HCT116 (cell line): Measurements from ENCODE around the gene KANSL1. TPM values are rescaled to one million over a fixed set of nuclear protein-coding genes. Genes with fewer than 3 reads are reported as not detected.

ENCODE experiments used
- ATAC-seq: fragments of 200-7000 bp; cut with Tn5 transposase; 2 replicates; pipeline ENCODE4 v1.9.1; 2020; ENCODE audit warnings: mild to moderate bottlenecking, moderate library complexity
- BruUV-seq: library from RNA; stranded (reverse); fragments of 400-500 nt; replicated peaks from 2 replicates; lab custom pipeline; 2021; lab: Mats Ljungman, UMichigan
- CTCF ChIA-PET: fragments of 300-600 bp; sonication (Branson Sonifier 250); formaldehyde crosslinking; loops from one replicate; lab custom pipeline; 2021; ENCODE audit warnings: antibody characterized with exemption; lab: Charles Lee
- POLR2A ChIA-PET: fragments of 300-600, 350-600 bp; sonication (Branson Sonifier 250); formaldehyde crosslinking; loops from one replicate; lab custom pipeline; 2021; ENCODE audit warnings: antibody characterized with exemption; lab: Charles Lee
- RAD21 ChIA-PET, 2 experiments: fragments of 300-600 bp; sonication (Branson Sonifier 250); formaldehyde crosslinking; loops; one replicate each; lab custom pipeline; 2023; ENCODE audit warnings: low total read pairs in 2 of 2; ENCODE audit not compliant: uncharacterized antibody in 2 of 2, unreplicated experiment in 2 of 2, low non-redundant PET in 1 of 2; lab: Charles Lee
- DNase-seq: peaks from one replicate; pipeline ENCODE4 v3.0.0-alpha.2; 2010; ENCODE audit warnings: low read depth, low spot score
- H2AFZ ChIP-seq: fragments of 200-600 bp; shearing (Covaris generic), sonication (generic); 2 replicates; pipeline ENCODE4 v1.6.1; 2017; ENCODE audit warnings: low read depth, mixed run types, mixed read lengths, antibody characterized with exemption, low read length; ENCODE audit not compliant: poor library complexity, severe bottlenecking
- H3K27ac ChIP-seq: 2 replicates; pipeline ENCODE4 v1.5.1; 2012; ENCODE audit warnings: low read depth, low read length
- H3K27me3 ChIP-seq: fragments of 200-600 bp; sonication (generic); 2 replicates; pipeline ENCODE4 v1.6.1; 2016; ENCODE audit warnings: mixed run types, low read length, mixed read lengths; ENCODE audit not compliant: insufficient read depth
- H3K36me3 ChIP-seq, 2 experiments: fragments of 200-500 bp in 1 of 2; fragments of 200-600 bp in 1 of 2; sonication (Bioruptor generic) in 1 of 2; sonication (generic) in 1 of 2; 2 replicates each; pipeline versions ENCODE4 v1.5.1 to v1.6.1; 2014 to 2016; ENCODE audit warnings: low read length in 2 of 2, inconsistent platforms in 1 of 2, mixed read lengths in 1 of 2, mixed run types in 1 of 2; ENCODE audit not compliant: insufficient read depth in 2 of 2, control insufficient read depth in 1 of 2
- H3K4me1 ChIP-seq, 2 experiments: fragments of 200-600 bp in 1 of 2; sonication (generic) in 1 of 2; 2 replicates each; pipeline versions ENCODE4 v1.5.1 to v1.6.1; 2012 to 2017; ENCODE audit warnings: low read length in 2 of 2, inconsistent platforms in 1 of 2, mild to moderate bottlenecking in 1 of 2, mixed read lengths in 1 of 2, mixed run types in 1 of 2, moderate library complexity in 1 of 2; ENCODE audit not compliant: insufficient read depth in 2 of 2, control insufficient read depth in 1 of 2
- H3K4me2 ChIP-seq: fragments of 200-600 bp; sonication (generic); 2 replicates; pipeline ENCODE4 v1.6.1; 2017; ENCODE audit warnings: mixed run types, low read length, mixed read lengths
- H3K4me3 ChIP-seq, 2 experiments: fragments of 200-600 bp in 1 of 2; sonication (generic) in 1 of 2; replicated peaks in 1 of 2; 2 replicates each; pipeline ENCODE4 v1.5.1; 2011 to 2016; ENCODE audit warnings: low read length in 2 of 2, control low read depth in 1 of 2, low read depth in 1 of 2, mild to moderate bottlenecking in 1 of 2, mixed read lengths in 1 of 2, mixed run types in 1 of 2
- H3K79me2 ChIP-seq: fragments of 200-600 bp; sonication (generic); 2 replicates; pipeline ENCODE4 v1.6.1; 2017; ENCODE audit warnings: mild to moderate bottlenecking, mixed run types, low read length, moderate library complexity, mixed read lengths; ENCODE audit not compliant: insufficient read depth
- H3K9ac ChIP-seq: fragments of 200-600 bp; sonication (generic); 2 replicates; pipeline ENCODE4 v1.6.1; 2016; ENCODE audit warnings: low read length, mixed read lengths
- H3K9me2 ChIP-seq: fragments of 200-600 bp; sonication (generic), shearing (Covaris generic); 2 replicates; pipeline ENCODE4 v1.6.1; 2017; ENCODE audit warnings: mixed run types, mild to moderate bottlenecking, moderate library complexity; ENCODE audit not compliant: insufficient read depth
- H3K9me3 ChIP-seq, 2 experiments: fragments of 200-500 bp in 1 of 2; fragments of 200-600 bp in 1 of 2; sonication (Bioruptor generic) in 1 of 2; sonication (generic) in 1 of 2; 2 replicates each; pipeline ENCODE4 v1.6.1; 2014 to 2017; ENCODE audit warnings: low read length in 2 of 2, mixed read lengths in 2 of 2, inconsistent platforms in 1 of 2, low read depth in 1 of 2, mild to moderate bottlenecking in 1 of 2, mixed run types in 1 of 2, moderate library complexity in 1 of 2; ENCODE audit not compliant: control insufficient read depth in 1 of 2, insufficient read depth in 1 of 2
- H4K20me1 ChIP-seq: fragments of 200-600 bp; sonication (generic), shearing (Covaris generic); 2 replicates; pipeline ENCODE4 v1.6.1; 2017; ENCODE audit warnings: mixed run types, mild to moderate bottlenecking, moderate library complexity; ENCODE audit not compliant: insufficient read depth
- CBX3 ChIP-seq: IDR thresholded peaks from 2 replicates; pipeline ENCODE4 v1.6.1; 2012; ENCODE audit warnings: low read depth
- CEBPB ChIP-seq: IDR thresholded peaks from 2 replicates; pipeline ENCODE4 v1.6.1; 2012; ENCODE audit warnings: low read depth
- EGR1 ChIP-seq: IDR thresholded peaks from 2 replicates; pipeline ENCODE4 v1.6.1; 2012; ENCODE audit warnings: low read depth
- ELF1 ChIP-seq: IDR thresholded peaks from 2 replicates; pipeline ENCODE4 v1.6.1; 2012; ENCODE audit warnings: low read depth, borderline replicate concordance
- EZH2 ChIP-seq: fragments of 200-600 bp; sonication (generic); IDR thresholded peaks from 2 replicates; pipeline ENCODE4 v1.6.1; 2017; ENCODE audit warnings: antibody characterized with exemption, mixed run types
- FOSL1 ChIP-seq: IDR thresholded peaks from 2 replicates; pipeline ENCODE4 v1.6.1; 2012; ENCODE audit warnings: low read depth
- JUND ChIP-seq: IDR thresholded peaks from 2 replicates; pipeline ENCODE4 v1.6.1; 2012
- MAX ChIP-seq: IDR thresholded peaks from 2 replicates; pipeline ENCODE4 v1.6.1; 2012
- POLR2A ChIP-seq: IDR thresholded peaks from 2 replicates; pipeline ENCODE4 v1.7.0; 2011; ENCODE audit warnings: borderline replicate concordance; ENCODE audit not compliant: insufficient read depth, insufficient read length; ENCODE audit errors: extremely low read depth
- POLR2AphosphoS5 ChIP-seq: IDR thresholded peaks from 2 replicates; pipeline ENCODE4 v1.6.1; 2011; ENCODE audit warnings: mild to moderate bottlenecking, low read depth, low read length, moderate library complexity
- REST ChIP-seq: IDR thresholded peaks from 2 replicates; pipeline ENCODE4 v1.6.1; 2012; ENCODE audit warnings: low read depth
- SIN3A ChIP-seq: IDR thresholded peaks from 2 replicates; pipeline ENCODE4 v1.6.1; 2012; ENCODE audit warnings: low read depth
- SP1 ChIP-seq: IDR thresholded peaks from 2 replicates; pipeline ENCODE4 v1.6.1; 2012; ENCODE audit warnings: low read depth
- TCF7L2 ChIP-seq: IDR thresholded peaks from 2 replicates; pipeline ENCODE4 v1.7.0; 2011; ENCODE audit warnings: borderline replicate concordance, inconsistent platforms; ENCODE audit not compliant: insufficient read depth, insufficient read length; ENCODE audit errors: extremely low read depth
- YY1 ChIP-seq: IDR thresholded peaks from 2 replicates; pipeline ENCODE4 v1.6.1; 2011; ENCODE audit warnings: low read length, low read depth, moderate library complexity, mild to moderate bottlenecking; ENCODE audit not compliant: insufficient replicate concordance; ENCODE audit errors: extremely low read depth
- ZBTB33 ChIP-seq: IDR thresholded peaks from 2 replicates; pipeline ENCODE4 v1.6.1; 2011; ENCODE audit warnings: mild to moderate bottlenecking, low read length, moderate library complexity; ENCODE audit not compliant: insufficient replicate concordance; ENCODE audit errors: extremely low read depth
- ZFX ChIP-seq: fragments of 450-650 bp; IDR thresholded peaks from 2 replicates; pipeline ENCODE4 v1.6.1; 2017
- intact Hi-C: fragments of 100-400 bp; cut with micrococcal nuclease; formaldehyde crosslinking; loops from 2 replicates; pipeline ENCODE4 v1.10.0; 2022
- total RNA-seq: library from RNA; stranded (reverse); gene quantifications from one replicate; pipeline ENCODE4 v1.2.1, GENCODE V29; 2021; ENCODE audit not compliant: unreplicated experiment

The KANSL1 gene
- total RNA-seq, 1 experiment from 2014 or later: 77.5 TPM

- no peak overlapping the region for H3K4me2 ChIP-seq
- ATAC-seq (no peak), DNase-seq (no peak)
- no peak overlapping the region for H3K9ac ChIP-seq
- no peak overlapping the region for H3K4me3 ChIP-seq
- H3K4me1 ChIP-seq: peaks cover 9 to 12% of the 10 kb centered on the region in 2 experiments; a peak in 2 of 4 replicates
- ChIA-PET RAD21 (no interaction called here), POLR2A (no interaction called here), CTCF (interaction anchor here (1.2 kb wide), 1 partner anchor 93 kb away, joined by 3 read pairs; the partner anchor contains the start of gene KANSL1)
- no peak for TF ChIP-seq POLR2AphosphoS5
- no peak for TF ChIP-seq EGR1
- TF ChIP-seq SP1: no peak
- TF ChIP-seq SIN3A: no peak
- no TSS peak for BruUV-seq
- intact Hi-C loops: no loop called here
- peaks cover 96% of the 10 kb centered on the region for H3K79me2 ChIP-seq
- H3K9me2 ChIP-seq: no peaks in the 10 kb centered on the region
- H2AFZ ChIP-seq: no peak overlapping the region
- H3K36me3 ChIP-seq: no peaks in the 10 kb centered on the region
- no peaks in the 10 kb centered on the region for H3K27me3 ChIP-seq
- no peaks in the 10 kb centered on the region for H3K9me3 ChIP-seq
- H3K27ac ChIP-seq: no peak overlapping the region
- peaks cover 41% of the 10 kb centered on the region for H4K20me1 ChIP-seq
Measured at GRCh38 chr17:46099865-46100264, 93.4 kb downstream of the KANSL1 start.

- CTCF ChIA-PET: no interaction called here
- TF ChIP-seq CBX3 (no peak), ZFX (no peak), EZH2 (no peak), POLR2AphosphoS5 (no peak), REST (no peak), YY1 (no peak), ELF1 (no peak), TCF7L2 (no peak), SP1 (no peak), SIN3A (no peak), JUND (no peak), ZBTB33 (no peak), FOSL1 (no peak), CEBPB (no peak), MAX (no peak), POLR2A (no peak)
- Histone ChIP-seq H3K79me2 (peaks cover 92% of the 10 kb centered on the region), H3K27ac (no peak overlapping the region), H3K36me3 (peaks cover 2 to 4% of the 10 kb centered on the region in 2 experiments; a peak in 1 of 4 replicates), H3K4me1 (peaks cover 9 to 11% of the 10 kb centered on the region in 2 experiments; a peak in 2 of 4 replicates), H3K4me2 (no peak overlapping the region), H3K9me3 (no peaks in the 10 kb centered on the region), H3K4me3 (no peak overlapping the region), H3K27me3 (no peaks in the 10 kb centered on the region), H3K9me2 (no peaks in the 10 kb centered on the region), H2AFZ (no peak overlapping the region), H4K20me1 (peaks cover 25% of the 10 kb centered on the region), H3K9ac (no peak overlapping the region)
- POLR2A ChIA-PET: no interaction called here
- RAD21 ChIA-PET: no interaction called here
- no TSS peak for BruUV-seq
- no peak for ATAC-seq
- DNase-seq: no peak
- intact Hi-C loops: no loop called here
Measured at GRCh38 chr17:46097497-46097896, 95.7 kb downstream of the KANSL1 start.
